Fibroblast of lung (primary cell): ENCODE results near the gene WEE1.

Experiments used
- EZH2 ChIP-seq: IDR thresholded peaks from 2 replicates; pipeline ENCODE4 v1.5.1; 2012; ENCODE audit warnings: low read length, control low read depth, mild to moderate bottlenecking; ENCODE audit errors: missing control alignments
- TF ChIP-seq, protein P1 (sequence below), 2 donors: IDR thresholded peaks in 1 of 2; conservative IDR thresholded peaks in 1 of 2; 1 replicate in 1 of 2; 2 replicates in 1 of 2; pipeline ENCODE4 v1.5.1; 2011 to 2012; ENCODE audit warnings: low read length in 2 of 2, control low read depth in 1 of 2, inconsistent platforms in 1 of 2, low read depth in 1 of 2, mild to moderate bottlenecking in 1 of 2

DNA sequence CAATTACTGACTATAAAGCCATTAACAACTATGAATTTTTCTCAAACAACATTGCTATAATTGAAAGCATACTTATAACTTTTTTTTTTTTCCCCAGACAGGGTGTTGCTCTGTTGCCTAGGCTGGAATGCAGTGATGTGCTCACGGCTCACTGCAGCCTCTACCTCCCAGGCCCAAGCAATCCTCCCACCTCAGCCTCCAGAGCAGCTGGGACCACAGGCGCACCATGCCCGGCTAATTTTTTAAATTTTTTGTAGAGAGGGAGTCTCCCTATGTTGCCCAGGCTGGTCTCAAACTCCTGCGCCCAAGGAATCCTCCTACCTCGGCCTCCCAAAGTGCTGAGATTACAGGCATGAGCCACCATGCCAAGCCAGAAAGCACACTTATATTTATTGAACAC lies 6.1 kb upstream of the WEE1 start:
- TF ChIP-seq, protein P1, sequence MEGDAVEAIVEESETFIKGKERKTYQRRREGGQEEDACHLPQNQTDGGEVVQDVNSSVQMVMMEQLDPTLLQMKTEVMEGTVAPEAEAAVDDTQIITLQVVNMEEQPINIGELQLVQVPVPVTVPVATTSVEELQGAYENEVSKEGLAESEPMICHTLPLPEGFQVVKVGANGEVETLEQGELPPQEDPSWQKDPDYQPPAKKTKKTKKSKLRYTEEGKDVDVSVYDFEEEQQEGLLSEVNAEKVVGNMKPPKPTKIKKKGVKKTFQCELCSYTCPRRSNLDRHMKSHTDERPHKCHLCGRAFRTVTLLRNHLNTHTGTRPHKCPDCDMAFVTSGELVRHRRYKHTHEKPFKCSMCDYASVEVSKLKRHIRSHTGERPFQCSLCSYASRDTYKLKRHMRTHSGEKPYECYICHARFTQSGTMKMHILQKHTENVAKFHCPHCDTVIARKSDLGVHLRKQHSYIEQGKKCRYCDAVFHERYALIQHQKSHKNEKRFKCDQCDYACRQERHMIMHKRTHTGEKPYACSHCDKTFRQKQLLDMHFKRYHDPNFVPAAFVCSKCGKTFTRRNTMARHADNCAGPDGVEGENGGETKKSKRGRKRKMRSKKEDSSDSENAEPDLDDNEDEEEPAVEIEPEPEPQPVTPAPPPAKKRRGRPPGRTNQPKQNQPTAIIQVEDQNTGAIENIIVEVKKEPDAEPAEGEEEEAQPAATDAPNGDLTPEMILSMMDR (conservative IDR thresholded peaks at IDR 0.05 in 1 of 2, IDR thresholded peaks at IDR 0.05 in 1 of 2; ENCODE audit: low read depth in 1 of 2, low read length in 2 of 2) = no peak
- no peak for TF ChIP-seq EZH2
